GM11168 (cell line): ENCODE data around the gene MAOB.

Experiments
- in situ Hi-C: fragments of 300-500 bp; cut with MboI; formaldehyde crosslinking; loops from one replicate; pipeline ENCODE4 v1.12.0; 2022; ENCODE audit warnings: low sequenced_read_pairs; ENCODE audit not compliant: unreplicated experiment

Gene MAOB

DNA sequence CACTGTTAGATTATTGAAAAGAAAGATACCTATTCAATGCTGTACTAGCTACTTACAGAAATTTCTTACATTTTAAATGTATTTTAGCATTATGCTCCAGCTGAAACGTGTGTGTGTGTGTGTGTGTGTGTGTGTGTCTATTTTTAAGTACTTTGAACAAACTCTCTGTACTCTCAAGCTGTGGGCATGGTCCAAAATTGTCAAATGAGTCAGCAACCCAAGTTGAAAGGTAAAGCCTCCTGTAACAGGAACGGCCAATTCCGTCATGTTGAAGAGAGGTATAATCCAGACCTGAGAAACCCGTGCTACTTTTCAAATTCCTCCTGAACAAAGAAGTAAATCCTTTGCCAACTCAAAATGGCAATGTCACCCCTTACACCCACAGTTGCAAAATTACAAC lies 20.5 kb downstream of the MAOB start:
- in situ Hi-C loops, result no loop called here

DNA sequence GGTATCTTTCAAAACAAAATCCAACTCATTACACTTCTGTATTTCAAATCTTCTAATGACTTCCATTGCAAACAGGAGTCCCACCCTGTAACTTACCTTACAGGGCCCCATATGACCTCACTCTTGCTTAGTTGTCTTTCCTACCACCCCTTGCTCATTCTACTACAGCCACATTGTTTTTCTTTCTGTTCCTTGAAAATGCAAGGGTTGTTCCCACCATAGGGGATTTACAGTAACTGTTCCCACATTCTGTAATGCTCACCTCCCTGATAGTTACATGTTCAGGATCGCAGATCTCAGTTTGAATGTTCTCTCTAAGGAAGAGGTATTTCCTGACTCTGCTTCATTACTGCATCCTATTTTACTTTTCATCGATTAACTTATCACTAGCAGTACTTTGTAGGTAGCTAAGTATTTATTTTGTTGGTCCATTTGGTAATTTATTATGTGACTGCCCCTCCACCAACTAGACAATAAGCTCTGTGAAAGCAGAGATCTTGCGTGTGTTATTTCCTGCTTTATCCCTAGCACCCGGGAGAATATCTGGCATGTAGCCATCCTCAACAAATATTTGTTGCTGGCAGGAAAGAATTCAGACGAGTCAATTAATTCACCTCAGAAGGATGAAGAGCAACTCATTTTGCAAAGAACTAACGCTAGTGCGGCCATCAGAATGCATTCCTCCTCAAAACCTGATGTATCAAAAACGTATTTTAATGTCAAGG lies 21.4 kb downstream of the MAOB start:
- in situ Hi-C loops, result no loop called here

GRCh38 chrX:43853225-43853828 lies 28.9 kb downstream of the MAOB start:
- in situ Hi-C loops, result no loop called here

DNA sequence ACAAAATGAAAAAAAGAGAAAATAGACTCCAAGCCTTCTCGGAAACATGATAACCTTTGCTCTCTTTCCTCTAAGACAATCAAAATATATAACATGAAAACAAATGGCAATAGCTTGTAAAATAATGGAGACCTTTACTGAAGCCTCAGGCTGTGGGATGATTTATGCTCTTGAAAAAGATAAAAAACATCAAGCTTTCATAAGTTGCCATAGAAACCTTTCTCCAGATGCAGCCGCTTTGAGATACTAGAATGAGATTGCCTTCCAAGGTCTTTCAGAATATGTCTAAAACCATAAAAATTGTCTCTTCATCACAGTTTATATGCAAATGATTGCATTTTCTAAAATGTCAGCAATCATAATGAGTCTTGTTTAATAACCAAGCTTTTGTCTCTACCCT lies 31.6 kb downstream of the MAOB start:
- in situ Hi-C loops, result no loop called here

DNA sequence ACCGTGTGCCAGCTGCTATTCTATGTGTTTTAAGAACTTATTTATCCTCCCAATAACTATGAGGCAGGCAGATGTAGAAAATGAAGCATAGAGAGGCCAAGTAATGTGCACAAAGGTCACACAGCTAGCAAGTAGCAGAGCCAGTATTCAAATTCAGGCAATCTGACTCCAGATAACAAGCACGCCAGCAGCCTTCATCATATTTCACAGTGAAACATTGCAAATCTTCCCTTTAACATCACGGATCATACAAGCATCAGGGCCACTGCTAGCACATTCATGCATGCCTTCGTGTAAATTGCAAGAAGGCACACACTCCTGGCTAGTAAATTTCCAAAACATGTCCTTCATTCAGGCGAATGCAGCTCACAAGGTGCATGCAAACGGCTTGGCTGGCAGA lies 33.1 kb downstream of the MAOB start:
- in situ Hi-C loops, result no loop called here

- in situ Hi-C loops, result no loop called here
Measured at GRCh38 chrX:43847352-43847751, 34.9 kb downstream of the MAOB start.

- in situ Hi-C loops, result no loop called here
Measured at GRCh38 chrX:43846558-43846957, 35.7 kb downstream of the MAOB start.

DNA sequence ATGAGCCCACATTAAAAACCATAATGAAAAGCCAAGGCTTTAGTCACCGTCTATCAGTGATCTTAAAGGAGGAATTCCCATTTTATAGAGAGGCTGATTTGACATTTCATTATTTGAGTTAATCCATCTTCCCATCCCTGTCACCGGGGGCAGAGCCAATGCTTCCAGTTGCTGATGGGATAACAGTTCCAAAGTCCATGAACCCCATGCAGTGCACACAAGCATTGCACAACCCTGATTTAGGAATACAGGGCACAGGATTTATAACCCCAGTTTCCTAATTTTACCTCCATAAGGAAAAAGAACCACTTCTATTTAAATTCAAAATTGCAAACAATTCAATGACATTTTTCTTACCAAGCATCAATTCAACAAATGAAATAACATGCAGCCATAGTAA lies 36.5 kb downstream of the MAOB start:
- in situ Hi-C loops, result no loop called here

DNA sequence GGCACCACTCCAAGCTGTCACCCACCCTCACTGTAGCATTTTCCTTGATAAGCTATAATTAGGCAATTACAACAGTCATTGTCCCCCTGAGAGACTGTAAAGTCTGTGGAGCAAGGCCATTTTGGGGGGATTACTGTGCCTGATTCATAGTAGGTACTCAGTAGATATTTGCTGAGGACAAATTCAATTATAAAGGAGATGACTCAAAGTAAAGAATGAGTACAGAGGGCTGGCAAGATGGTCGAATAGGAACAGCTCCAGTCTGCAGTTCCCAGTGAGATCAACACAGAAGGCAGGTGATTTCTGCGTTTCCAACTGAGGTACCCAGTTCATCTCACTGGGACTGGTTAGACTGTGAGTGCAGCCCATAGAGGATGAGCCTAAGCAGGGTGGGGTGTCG lies 42.0 kb downstream of the MAOB start:
- in situ Hi-C loops, result no loop called here

- in situ Hi-C loops, result no loop called here
Measured at GRCh38 chrX:43836435-43837184, 45.6 kb downstream of the MAOB start.

- in situ Hi-C loops, result no loop called here
Measured at GRCh38 chrX:43835559-43835958, 46.7 kb downstream of the MAOB start.

GRCh38 chrX:43827791-43828190 lies 54.5 kb downstream of the MAOB start:
- in situ Hi-C loops, result no loop called here

GRCh38 chrX:43822014-43822413 lies 60.2 kb downstream of the MAOB start:
- in situ Hi-C loops, result no loop called here

DNA sequence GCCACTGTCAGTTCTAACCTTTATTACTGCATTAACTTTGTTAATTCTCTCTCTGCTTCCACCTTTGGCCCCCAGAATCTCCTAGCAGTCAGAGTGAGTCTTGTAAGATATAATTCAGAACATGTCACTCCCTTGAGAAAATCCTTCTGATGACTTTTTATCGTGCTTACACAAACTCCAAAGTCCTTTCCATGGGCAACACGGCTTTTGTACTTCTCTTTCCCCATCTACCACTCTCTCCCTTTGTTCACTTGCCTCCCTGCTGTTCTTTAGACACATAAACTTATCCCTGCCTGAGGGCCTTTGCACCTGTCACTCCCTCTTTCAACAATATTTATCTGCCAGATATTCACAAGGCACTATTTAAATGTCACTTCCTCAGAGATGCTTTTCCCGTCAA lies 64.8 kb downstream of the MAOB start:
- in situ Hi-C loops, result no loop called here

DNA sequence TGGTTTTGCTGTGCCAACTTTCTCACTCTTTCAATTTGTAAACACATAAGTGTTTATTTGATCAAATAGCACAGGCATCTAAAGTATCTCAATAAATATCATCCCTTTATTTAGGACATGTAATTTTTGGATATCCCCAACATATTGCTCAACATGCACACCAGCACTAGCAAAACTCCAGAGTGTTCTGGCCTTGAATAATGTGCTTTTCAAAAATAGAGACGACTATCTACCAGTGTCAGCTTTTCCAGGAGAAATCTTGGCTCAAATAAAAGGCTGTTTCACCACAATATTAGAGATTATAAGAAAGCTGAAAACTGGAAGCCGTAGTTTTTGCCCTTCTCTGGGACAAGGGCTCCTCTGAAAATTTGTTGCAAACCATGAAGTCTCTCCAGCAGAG lies 67.0 kb downstream of the MAOB start:
- in situ Hi-C loops, result no loop called here

DNA sequence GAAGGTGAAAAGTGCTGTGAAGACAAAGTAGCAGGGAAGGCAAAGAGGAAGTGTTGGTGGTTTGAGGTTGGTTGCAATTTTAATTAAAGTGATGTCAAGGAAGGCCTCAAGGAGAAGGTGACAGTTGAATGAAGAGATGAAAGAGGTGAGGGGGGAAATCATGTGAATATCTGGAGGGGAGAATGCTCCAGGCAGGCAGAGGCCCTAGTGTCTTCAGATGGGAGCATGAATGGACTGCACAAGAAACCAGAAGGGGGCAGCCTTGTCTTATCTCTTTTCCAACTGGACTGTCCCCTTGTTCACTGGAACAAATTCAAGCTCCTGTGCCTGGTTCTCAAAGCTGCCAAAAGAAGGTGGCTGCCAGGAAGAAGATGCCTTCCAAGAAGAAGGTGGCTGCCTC lies 68.4 kb downstream of the MAOB start:
- in situ Hi-C loops, result no loop called here

DNA sequence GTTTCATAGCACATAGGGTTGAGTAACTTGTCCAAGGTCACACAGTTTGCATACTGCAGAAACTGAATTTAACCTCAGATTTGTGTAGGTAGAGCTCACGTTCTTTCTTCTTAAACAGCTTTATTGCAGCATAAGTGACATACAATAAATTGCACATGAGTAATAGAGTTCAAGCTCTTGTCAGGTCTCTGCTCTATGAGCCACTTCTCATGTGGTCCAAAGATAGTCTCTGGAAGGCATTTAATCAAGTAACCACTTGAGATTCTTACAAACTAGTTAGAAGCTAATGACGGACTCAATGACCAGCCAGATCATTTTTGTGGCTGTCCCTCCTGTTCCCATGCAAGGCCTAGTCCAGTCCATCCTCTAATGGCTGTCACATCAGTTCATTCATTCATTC lies 68.9 kb downstream of the MAOB start:
- in situ Hi-C loops, result no loop called here

GRCh38 chrX:43809463-43809862 lies 72.8 kb downstream of the MAOB start:
- in situ Hi-C loops, result no loop called here

GRCh38 chrX:43808231-43808630 lies 74.0 kb downstream of the MAOB start:
- in situ Hi-C loops, result no loop called here

DNA sequence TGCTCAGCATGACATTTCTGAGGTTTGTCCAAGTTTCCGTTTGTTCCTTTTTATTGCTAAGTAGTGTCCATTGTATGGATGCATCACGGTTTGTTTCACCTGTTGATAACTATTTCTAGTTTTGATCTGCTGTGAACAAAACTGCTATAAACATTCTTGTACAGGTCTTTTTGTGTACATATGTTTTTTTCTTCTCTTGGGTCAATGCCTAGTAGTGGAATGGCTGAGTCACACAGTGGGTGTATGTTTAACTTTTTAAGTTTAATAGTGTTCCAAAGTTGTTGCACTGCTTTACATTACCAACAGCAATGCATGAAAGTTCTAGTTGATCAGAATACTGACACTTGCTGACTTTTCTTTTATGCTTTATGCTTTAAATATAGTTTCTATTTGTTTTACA lies 76.7 kb downstream of the MAOB start:
- in situ Hi-C loops, result no loop called here

DNA sequence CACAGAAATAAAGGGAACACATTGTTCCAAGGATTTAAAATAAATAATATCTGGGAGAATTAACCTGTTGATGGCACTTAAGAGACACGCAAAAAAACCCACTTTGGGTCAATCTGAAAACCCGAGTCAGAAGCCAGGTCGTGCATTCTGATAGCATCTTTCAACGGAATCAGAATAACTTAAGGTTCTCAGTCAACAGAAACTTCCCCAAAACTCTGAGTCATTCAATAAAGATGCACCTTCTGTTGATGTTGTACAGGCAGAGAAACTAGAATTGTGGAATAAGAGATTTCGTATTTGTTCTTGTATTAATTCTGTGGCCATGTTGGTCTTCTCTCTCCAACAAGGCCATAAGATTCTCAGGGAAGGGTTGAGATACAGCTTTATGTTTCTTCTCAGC lies 78.2 kb downstream of the MAOB start:
- in situ Hi-C loops, result no loop called here
